ENCODE data around the gene SMIM36.

DNA sequence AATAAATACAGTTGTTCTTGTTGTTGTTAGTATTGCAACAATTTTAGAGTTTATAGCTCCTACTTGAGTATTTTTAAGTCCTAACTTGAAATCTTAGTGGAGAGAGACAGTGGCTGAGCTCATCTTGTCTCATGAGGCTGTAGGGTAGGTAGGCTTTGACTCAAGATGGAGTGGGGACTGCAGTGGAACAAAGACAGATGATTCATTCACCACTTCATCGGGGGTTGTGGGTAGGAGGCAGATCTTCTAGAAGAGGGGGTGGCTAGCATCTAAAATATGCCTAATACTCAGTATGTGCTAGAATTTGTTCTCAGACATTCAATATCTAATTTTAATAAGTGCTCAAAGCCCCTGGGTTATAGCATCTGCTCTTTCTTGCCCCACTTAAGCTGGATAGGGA is 76.5 kb downstream of the SMIM36 start:
- TF ChIP-seq, protein P1, sequence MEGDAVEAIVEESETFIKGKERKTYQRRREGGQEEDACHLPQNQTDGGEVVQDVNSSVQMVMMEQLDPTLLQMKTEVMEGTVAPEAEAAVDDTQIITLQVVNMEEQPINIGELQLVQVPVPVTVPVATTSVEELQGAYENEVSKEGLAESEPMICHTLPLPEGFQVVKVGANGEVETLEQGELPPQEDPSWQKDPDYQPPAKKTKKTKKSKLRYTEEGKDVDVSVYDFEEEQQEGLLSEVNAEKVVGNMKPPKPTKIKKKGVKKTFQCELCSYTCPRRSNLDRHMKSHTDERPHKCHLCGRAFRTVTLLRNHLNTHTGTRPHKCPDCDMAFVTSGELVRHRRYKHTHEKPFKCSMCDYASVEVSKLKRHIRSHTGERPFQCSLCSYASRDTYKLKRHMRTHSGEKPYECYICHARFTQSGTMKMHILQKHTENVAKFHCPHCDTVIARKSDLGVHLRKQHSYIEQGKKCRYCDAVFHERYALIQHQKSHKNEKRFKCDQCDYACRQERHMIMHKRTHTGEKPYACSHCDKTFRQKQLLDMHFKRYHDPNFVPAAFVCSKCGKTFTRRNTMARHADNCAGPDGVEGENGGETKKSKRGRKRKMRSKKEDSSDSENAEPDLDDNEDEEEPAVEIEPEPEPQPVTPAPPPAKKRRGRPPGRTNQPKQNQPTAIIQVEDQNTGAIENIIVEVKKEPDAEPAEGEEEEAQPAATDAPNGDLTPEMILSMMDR (IDR thresholded peaks at IDR 0.05) = no peak
- TF ChIP-seq POLR2A (IDR thresholded peaks at IDR 0.05) = no peak
